ENCODE measurements around the gene ZNF184.
"Not testable (repeated sequence)": the region's sequence is repeated elsewhere in the genome, so short reads cannot be mapped to it uniquely, and the experiment has no call there.

Gene ZNF184

DNA sequence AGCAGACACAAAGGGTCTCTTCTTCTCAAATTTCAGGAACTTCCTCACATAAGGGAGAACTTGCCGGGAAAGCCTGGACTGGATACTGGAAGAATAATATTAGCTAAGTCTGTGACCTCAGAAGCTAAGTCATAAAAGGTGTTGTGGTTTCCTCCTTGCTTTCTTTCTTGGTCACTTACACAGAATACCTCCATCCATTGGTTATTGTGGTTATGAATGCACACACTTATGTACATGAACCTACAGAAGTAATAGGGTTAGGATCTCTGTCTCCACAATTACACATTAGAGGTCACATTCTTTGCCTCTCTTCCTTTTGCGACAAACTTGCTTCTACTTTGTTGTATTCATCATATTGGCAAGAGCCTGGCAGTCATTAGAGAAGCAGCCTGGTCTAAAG, 43.9 kb downstream of the ZNF184 start:
- ChIA-PET CTCF (interaction anchor here (0.9 to 1.3 kb wide), 3 partner anchors 17 to 26 kb away, joined by 3 read pairs; no protein-coding TSS in a partner anchor), POLR2A (no interaction called here)
- TF ChIP-seq, protein P1, sequence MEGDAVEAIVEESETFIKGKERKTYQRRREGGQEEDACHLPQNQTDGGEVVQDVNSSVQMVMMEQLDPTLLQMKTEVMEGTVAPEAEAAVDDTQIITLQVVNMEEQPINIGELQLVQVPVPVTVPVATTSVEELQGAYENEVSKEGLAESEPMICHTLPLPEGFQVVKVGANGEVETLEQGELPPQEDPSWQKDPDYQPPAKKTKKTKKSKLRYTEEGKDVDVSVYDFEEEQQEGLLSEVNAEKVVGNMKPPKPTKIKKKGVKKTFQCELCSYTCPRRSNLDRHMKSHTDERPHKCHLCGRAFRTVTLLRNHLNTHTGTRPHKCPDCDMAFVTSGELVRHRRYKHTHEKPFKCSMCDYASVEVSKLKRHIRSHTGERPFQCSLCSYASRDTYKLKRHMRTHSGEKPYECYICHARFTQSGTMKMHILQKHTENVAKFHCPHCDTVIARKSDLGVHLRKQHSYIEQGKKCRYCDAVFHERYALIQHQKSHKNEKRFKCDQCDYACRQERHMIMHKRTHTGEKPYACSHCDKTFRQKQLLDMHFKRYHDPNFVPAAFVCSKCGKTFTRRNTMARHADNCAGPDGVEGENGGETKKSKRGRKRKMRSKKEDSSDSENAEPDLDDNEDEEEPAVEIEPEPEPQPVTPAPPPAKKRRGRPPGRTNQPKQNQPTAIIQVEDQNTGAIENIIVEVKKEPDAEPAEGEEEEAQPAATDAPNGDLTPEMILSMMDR (IDR thresholded peaks at IDR 0.05; ENCODE audit: control extremely low read depth, extremely low read depth, low read depth, missing control alignments), result no peak
- DNase-seq (ENCODE audit: extremely low spot score), result no peak

DNA sequence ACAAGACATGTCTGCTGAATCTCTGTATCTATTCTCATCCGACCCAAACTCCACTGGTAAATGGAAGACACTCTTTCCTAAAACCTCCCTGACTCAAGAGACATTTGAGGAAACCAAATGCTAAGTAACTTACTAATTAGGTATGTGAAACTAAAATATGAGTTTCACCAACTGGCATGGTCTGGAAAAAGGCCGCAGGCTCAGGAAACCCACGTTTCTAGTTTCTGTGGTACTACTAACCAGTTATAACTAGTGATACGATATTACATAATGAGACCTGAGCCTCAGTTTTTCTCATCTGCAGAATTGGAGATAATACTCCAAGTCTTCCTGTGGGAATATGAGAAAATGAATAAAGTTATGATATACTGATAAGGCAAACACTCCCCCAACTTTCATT, 44.4 kb downstream of the ZNF184 start:
- DNase-seq (ENCODE audit: extremely low spot score), result no peak
- TF ChIP-seq, protein P1 (IDR thresholded peaks at IDR 0.05; ENCODE audit: control extremely low read depth, extremely low read depth, low read depth, missing control alignments), result no peak
- ChIA-PET CTCF (interaction anchor here (1.0 kb wide), 1 partner anchor 27 kb away, joined by 3 read pairs; no protein-coding TSS in a partner anchor), POLR2A (no interaction called here)

DNA sequence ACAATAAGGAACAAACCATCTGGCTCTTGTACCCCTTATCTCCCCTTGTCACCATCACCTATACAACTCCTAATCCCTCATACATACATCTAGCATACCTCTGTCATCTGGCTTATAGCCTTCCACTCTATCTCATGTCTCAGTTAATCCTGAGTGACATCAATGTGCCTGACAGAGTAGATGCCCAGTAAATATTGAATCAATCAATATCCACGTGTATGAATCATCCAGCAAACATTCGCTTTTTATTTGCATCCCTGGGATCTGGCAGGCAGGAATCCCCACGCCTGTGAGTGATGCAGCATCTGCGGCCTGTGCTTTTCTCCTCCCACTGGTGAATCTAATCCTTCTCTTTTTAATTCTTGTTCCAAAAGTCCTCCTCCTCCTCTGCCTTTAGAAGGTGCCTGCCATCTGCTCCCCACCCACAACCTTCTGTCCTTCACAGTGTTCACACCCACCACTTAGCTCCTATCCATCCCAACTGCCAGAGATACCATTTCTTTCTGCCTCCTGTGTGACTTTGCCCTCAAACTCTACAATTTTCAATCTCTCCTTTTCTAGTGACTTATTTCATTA, 46.8 kb downstream of the ZNF184 start:
- CTCF ChIA-PET, result interaction anchor here (0.7 kb wide), 1 partner anchor 27 kb away, joined by 3 read pairs; no protein-coding TSS in a partner anchor
- TF ChIP-seq, protein P1 (IDR thresholded peaks at IDR 0.05; ENCODE audit: control extremely low read depth, extremely low read depth, low read depth, missing control alignments), result no peak
- POLR2A ChIA-PET, result no interaction called here

DNA sequence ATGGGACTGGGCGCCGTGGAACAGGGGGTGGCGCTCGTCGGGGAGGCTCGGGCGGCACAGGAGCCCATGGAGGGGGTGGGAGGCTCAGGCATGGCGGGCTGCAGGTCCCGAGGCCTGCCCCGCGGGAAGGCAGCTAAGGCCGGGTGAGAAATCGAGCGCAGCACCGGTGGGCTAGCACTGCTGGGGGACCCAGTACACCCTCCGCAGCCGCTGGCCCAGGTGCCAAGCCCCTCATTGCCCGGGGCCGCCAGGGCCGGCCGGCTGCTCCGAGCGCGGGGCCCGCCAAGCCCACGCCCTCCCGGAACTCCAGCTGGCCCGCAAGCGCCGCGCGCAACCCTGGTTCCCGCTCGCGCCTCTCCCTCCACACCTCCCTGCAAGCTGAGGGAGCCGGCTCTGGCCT, 48.1 kb downstream of the ZNF184 start:
- CTCF ChIA-PET; DNase-seq (ENCODE audit: extremely low spot score); POLR2A ChIA-PET: not testable (repeated sequence)

More for the DNA sequence above, 46.8 kb downstream of the ZNF184 start:
- no peak for DNase-seq (ENCODE audit: extremely low spot score)

DNA sequence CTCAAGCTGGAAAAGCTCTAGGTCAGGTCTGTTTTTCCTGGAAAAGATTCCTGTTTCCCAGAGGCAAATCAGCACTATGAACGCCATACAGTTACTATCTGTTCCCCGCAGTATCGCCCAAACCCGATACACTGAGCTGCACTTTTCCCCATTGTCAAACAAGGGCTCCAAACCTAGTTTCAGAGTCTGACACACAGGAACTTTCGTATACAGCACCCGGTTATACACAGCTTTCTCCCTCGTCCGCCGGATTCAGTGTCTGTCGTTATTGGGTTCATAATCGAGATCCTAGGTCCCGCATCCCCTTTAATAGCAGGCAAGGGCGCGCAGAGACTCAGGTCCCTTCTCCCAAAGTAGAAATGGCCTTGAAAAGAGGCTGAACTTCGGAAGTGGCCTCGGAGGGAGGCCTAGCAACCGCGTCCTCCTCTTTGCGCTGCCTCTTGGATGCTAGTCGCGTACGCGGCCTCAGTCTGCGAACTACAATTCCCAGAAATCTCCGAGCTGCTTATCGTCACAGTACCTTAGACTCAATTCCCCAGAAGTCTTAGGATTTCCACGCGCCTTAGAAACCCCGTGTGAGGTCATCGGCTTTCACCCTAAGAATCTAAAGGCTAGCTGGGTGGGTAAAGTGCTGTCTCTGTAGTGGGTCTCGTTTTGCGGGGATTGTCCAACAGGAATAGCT, 50.1 kb downstream of the ZNF184 start:
- TF ChIP-seq, protein P1 (IDR thresholded peaks at IDR 0.05; ENCODE audit: control extremely low read depth, extremely low read depth, low read depth, missing control alignments), result no peak
- POLR2A ChIA-PET, result no interaction called here
- CTCF ChIA-PET, result no interaction called here
- DNase-seq (ENCODE audit: extremely low spot score), result no peak

DNA sequence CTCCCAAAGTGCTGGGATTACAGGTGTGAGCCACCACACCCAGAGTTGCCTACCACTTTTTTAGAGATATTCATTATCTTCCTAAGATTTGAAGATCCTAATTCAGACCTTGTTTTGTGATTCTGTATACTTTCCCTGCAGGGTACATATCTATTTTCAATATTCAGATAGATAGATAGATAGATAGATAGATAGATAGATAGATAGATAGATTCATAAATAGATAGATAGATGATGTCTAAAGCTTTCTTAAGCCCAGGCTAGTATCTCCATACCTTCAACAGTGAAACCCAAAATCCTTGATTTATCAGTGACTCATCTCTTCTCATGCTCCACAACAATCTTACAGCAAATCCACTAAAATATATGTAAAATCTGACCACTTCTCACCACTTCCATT, 53.5 kb downstream of the ZNF184 start:
- ChIA-PET CTCF (no interaction called here), POLR2A (no interaction called here)
- no peak for DNase-seq (ENCODE audit: extremely low spot score)
- TF ChIP-seq, protein P1 (IDR thresholded peaks at IDR 0.05; ENCODE audit: control extremely low read depth, extremely low read depth, low read depth, missing control alignments), result no peak

DNA sequence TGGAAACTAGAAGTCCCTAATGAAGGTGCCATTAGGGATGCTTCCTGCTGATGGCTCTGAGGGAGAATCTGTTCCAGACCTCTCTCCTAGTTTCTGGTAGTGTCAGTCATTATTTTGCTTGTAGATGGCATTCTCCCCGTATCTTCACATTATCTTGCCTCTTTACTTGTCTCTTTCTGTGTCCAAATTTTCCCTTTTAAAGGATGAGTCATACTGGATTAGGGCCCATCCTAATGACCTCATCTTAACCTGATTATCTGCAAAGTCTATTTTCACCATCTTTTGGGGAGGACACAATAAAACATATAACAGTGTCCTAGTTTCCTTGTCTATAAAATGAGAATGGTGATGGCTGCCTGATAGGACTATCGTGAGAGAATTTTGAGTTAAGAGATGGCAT, 57.0 kb downstream of the ZNF184 start:
- ChIA-PET CTCF (no interaction called here), POLR2A (no interaction called here)
- DNase-seq (ENCODE audit: extremely low spot score), result no peak
- TF ChIP-seq, protein P1 (IDR thresholded peaks at IDR 0.05; ENCODE audit: control extremely low read depth, extremely low read depth, low read depth, missing control alignments), result no peak

All from GM10248 (cell line).